Astrocyte of the cerebellum (primary cell): ENCODE data around the gene SLC6A18.

ENCODE experiments used
- DNase-seq: peaks from one replicate; pipeline ENCODE4 v3.0.0-alpha.2; 2011; ENCODE audit warnings: low read depth
- H3K4me3 ChIP-seq: 2 replicates; pipeline ENCODE4 v1.5.1; 2011; ENCODE audit warnings: mild to moderate bottlenecking, low read depth, low read length, moderate library complexity
- CTCF ChIP-seq: IDR thresholded peaks from 2 replicates; pipeline ENCODE4 v1.5.1; 2012; ENCODE audit warnings: low read length, low read depth, moderate library complexity, mild to moderate bottlenecking; ENCODE audit errors: missing control alignments
- in situ Hi-C: cut with HindIII; loops from 2 replicates; pipeline ENCODE4 v1.10.0; 2017; ENCODE audit warnings: low sequenced_read_pairs

Gene SLC6A18

GRCh38 chr5:1214163-1214935 lies 10.8 kb upstream of the SLC6A18 start:
- in situ Hi-C loops = no loop called here
- no peak for DNase-seq
- TF ChIP-seq CTCF = no peak
- H3K4me3 ChIP-seq = no peak overlapping the region

- in situ Hi-C loops = no loop called here
- no peak for TF ChIP-seq CTCF
- no peak for DNase-seq
Measured at GRCh38 chr5:1214936-1215220, 10.3 kb upstream of the SLC6A18 start.

GRCh38 chr5:1215320-1216096 lies 9.7 kb upstream of the SLC6A18 start:
- H3K4me3 ChIP-seq = no peak overlapping the region
- in situ Hi-C loops = no loop called here
- DNase-seq = no peak
- no peak for TF ChIP-seq CTCF

More at GRCh38 chr5:1214936-1215220, 10.3 kb upstream of the SLC6A18 start:
- no peak overlapping the region for H3K4me3 ChIP-seq

GRCh38 chr5:1216211-1216917 lies 8.8 kb upstream of the SLC6A18 start:
- DNase-seq = no peak
- H3K4me3 ChIP-seq = no peak overlapping the region
- in situ Hi-C loops = no loop called here
- no peak for TF ChIP-seq CTCF

GRCh38 chr5:1216918-1217295 lies 8.3 kb upstream of the SLC6A18 start:
- no peak for DNase-seq
- in situ Hi-C loops = no loop called here
- no peak overlapping the region for H3K4me3 ChIP-seq
- TF ChIP-seq CTCF = no peak

- in situ Hi-C loops = no loop called here
- H3K4me3 ChIP-seq = no peak overlapping the region
- no peak for DNase-seq
- no peak for TF ChIP-seq CTCF
Measured at GRCh38 chr5:1217596-1218206, 7.5 kb upstream of the SLC6A18 start.
